ENCODE data around the gene RMND1.
"Not testable (repeated sequence)": the region's sequence is repeated elsewhere in the genome, so short reads cannot be mapped to it uniquely, and the experiment has no call there.

The RMND1 gene

DNA sequence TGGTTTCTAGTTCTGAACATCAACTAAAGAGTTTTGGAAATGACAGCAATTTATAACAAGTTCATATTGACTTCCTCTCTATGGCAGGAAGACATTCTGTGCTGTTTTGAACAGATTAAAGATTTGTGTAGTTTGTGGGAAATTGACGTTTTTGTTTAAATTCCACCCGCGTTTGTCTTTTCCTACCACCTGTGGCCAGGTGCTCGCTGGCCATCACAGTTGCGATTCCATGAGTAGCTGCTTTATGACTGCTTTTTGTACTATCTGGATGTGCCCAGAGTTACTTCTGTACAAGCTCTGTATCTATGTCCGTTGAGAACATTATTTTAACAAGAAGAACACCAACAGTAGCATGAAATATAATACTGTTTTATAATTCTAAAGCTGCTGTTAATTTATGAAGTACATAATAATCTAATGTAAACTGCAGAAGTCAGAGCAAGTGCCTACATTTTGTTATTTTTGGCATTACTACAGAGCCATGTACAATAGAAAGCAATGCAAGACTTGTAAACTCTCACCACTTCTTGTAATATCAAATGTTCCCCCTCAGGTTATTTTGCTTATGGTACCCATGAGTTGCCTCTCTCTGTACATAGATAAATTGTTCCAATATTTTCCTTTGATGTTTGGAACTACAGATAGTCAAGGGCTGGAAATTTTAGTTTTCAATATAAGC is 94.0 kb downstream of the RMND1 start:
- H3K36me3 Mint-ChIP-seq (ENCODE audit: low read depth): peaks cover 34% of the 10 kb centered on the region
- H3K4me1 Mint-ChIP-seq: no peaks in the 10 kb centered on the region
- peak overlapping the region in 1 of 3 experiments; percentile 66 for H3K27ac Mint-ChIP-seq
- H3K27me3 Mint-ChIP-seq (ENCODE audit: low read depth): no peaks in the 10 kb centered on the region
- H3K9me3 Mint-ChIP-seq: no peaks in the 10 kb centered on the region
- TF ChIP-seq, protein P1, sequence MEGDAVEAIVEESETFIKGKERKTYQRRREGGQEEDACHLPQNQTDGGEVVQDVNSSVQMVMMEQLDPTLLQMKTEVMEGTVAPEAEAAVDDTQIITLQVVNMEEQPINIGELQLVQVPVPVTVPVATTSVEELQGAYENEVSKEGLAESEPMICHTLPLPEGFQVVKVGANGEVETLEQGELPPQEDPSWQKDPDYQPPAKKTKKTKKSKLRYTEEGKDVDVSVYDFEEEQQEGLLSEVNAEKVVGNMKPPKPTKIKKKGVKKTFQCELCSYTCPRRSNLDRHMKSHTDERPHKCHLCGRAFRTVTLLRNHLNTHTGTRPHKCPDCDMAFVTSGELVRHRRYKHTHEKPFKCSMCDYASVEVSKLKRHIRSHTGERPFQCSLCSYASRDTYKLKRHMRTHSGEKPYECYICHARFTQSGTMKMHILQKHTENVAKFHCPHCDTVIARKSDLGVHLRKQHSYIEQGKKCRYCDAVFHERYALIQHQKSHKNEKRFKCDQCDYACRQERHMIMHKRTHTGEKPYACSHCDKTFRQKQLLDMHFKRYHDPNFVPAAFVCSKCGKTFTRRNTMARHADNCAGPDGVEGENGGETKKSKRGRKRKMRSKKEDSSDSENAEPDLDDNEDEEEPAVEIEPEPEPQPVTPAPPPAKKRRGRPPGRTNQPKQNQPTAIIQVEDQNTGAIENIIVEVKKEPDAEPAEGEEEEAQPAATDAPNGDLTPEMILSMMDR (IDR thresholded peaks at IDR 0.05; ENCODE audit: unreplicated experiment in 3 of 3): no peak
- no peak overlapping the region for H3K4me3 Mint-ChIP-seq

DNA sequence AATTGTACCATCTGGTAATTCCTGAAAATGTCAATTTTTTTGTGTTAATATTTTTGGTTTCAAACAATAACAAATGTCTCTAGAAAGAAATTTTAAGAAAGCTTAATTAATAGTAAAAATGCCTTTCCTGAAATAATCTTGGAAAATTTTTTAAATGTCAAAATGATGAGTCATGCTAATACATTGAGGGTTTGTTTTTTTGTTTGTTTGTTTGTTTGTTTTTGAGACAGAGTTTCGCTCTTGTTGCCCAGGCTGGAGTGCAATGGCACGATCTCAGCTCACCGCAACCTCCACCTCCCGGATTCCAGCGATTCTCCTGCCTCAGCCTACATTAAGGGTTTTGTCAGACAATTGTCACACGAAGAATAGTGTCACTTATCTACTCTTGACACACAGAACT is 94.9 kb downstream of the RMND1 start:
- peaks cover 29% of the 10 kb centered on the region for H3K36me3 Mint-ChIP-seq (ENCODE audit: low read depth)
- not testable (repeated sequence) for H3K27me3 Mint-ChIP-seq (ENCODE audit: low read depth); H3K4me3 Mint-ChIP-seq; H3K27ac Mint-ChIP-seq; H3K4me1 Mint-ChIP-seq; H3K9me3 Mint-ChIP-seq
